ENCODE results near the gene RITA1.
A peak's percentile ranks its signal among the peaks of the same experiment; 100 is the strongest.

RITA1 gene

DNA sequence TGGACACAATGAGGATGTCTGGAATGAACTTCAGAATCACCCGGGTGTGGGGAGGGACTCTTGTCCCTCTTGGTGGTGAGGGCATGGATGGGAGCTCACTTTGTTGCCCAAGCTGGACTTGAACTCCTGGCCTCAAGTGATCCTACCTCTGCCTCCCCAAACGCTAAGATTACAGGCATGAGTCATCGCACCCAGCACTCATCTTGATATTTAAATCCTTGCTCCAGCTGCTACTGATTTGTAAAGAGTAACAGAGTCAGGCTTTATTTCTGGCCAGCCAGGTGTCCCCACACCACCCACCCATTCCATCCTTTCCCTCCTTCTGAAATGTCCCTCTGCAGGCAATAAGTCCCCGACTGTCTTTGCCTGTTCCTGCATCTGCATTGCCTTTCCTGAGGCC, 5.2 kb upstream of the RITA1 start:
- no peak for ATAC-seq

DNA sequence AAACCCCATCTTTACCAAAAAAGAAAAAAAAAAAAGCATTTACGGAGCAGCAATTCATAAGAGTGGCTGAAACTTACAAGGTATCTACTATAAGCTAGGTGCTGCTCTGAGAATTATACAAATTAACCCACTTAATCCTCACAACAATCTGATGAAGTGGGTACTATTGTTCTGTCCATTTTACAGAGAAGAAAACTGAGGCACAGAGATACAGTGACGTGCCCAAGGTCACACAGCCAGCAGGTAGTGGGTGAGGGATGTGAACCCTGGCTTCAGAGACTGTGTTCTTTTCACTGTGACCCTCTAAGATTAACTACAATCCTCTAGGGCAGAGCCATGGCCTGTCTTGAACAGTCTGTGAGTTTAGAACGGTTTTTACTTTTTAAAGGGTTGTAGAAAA, 3.5 kb upstream of the RITA1 start:
- no peak for ATAC-seq

DNA sequence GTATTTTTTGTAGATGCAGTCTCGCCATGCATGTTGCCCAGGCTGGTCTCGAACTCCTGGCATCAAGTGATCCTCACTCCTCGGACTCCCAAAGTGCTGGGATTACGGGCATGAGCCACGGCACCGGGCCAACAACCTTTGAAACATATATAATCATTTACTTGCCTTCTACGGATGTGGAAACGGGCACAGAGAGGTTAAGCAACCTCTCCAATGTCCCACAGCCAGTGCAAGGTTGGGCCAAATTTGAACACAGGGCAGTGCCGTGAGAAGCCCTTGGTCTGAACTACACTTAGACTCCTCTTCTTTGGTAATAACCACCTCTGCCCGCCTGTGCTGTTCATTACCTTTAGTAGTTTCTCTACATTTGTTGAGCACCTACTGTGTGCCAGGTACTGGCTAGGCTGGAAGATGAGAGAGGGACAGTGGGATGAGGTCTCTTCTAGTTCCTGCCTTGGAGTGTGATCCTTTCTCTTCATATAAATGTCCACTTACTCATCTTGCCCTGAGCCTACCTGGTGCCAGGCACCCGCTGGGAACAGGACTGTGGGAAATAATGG, 2.4 kb upstream of the RITA1 start:
- no peak for ATAC-seq

DNA sequence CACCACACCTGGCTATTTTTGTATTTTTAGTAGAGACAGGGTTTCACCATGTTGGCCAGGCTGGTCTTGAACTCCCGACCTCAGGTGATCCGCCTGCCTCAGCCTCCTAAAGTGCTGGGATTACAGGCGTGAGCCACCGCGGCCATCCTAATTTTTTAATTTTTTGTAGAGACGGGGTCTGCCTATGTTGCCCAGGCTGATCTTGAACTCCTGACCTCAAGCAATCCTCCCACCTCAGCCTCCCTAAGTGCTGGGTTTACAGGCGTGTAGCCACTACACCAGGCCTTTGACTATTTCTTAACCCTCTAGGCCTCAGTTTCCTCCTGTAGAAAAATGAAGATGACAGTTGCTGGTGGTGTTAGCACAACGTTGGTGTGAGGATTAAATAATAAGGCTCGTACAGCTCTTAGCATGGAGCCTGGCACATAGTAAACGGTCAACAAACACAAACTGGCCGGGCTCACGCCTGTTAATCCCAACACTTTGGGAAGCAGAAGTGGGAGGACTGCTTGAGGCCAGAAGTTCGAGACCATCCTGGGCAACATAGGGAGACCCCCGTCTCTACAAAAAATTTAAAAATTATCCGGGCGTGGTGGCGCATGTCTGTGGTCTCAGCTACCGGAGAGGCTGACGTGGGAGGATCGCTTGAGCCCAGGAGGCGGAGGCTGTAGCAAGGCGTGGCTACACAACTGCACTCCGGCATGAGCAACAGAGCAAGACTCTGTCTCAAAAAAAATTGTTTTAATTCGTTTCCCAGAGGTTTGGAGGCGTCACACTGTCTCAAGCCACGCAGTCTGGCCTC, 1.2 kb upstream of the RITA1 start:
- ATAC-seq, result peak; percentile 66 to 74

DNA sequence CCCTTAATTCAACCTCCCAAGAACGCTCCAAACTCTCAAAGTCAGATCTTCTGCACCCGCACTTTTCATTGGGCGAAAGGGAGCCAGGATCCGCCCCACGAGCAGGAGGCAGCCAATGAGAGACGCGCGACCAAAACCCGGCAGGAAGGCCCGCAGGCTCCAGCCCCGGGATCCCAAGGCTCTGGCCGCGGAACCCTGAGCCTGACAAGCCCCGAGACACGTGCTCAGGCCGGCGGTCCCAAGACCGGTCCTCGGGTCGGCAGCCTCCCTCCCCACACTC, 681 bp upstream of the RITA1 start:
- peak; percentile 84 to 88 for ATAC-seq

DNA sequence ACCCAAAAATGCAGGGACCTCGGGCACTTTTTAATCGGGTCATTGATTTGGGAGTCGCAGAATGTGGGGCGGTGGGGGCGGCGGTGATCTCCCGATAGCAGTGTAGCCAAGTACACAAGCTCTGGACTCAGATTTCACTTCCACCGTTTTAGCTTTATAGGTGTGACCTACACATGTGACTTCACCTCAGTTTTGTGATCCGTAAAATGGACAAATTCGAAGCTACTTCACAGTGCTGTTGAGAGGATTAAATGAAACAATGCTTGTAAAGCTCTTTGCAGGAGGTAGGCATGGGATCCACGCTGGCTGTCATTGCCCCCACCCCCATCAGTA, 478 bp downstream of the RITA1 start:
- ATAC-seq, result no peak

DNA sequence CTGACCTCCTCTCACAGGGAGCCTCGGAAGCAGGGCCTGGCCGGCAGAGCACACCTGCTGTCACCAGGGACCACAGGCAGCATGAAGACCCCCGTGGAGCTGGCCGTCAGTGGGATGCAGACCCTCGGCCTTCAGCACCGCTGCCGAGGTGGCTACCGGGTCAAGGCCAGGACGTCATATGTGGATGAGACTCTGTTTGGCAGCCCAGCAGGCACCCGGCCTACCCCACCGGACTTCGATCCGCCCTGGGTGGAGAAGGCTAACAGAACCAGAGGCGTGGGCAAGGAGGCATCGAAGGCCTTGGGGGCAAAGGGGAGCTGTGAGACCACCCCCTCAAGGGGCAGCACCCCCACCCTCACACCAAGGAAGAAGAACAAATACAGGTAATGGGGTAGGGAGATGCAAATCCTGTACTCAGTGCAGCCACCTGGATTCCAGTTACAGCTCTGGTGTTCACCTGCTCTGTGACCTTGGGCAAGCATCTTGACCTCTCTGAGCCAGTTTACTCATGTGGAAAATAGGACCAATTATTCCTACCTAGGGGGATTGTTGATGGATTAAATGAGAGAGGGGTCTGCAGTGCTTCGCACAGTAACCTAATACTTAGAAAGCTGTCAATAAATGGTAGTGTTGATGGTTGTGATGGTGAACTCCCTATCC, 1.3 kb downstream of the RITA1 start:
- ATAC-seq, result no peak

DNA sequence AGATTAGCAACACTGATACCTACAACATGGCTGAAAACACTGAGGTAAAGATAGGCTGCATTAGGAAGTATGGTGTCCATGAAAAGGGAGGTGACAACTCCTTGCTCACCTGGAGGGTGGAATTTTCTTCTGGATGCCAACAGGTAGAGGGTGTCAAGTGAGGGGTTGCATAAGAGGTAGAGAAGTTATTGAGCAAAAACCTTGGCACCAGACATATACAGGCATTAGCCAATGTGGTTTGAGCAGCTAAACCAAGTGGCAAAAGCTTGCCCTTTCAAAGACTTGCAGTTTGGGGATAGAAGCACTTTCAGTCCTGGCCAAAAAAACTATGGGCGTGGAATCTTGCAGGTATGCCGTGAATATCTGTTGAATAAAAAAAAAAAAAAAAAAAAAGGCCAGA, 3.8 kb downstream of the RITA1 start:
- no peak for ATAC-seq

DNA sequence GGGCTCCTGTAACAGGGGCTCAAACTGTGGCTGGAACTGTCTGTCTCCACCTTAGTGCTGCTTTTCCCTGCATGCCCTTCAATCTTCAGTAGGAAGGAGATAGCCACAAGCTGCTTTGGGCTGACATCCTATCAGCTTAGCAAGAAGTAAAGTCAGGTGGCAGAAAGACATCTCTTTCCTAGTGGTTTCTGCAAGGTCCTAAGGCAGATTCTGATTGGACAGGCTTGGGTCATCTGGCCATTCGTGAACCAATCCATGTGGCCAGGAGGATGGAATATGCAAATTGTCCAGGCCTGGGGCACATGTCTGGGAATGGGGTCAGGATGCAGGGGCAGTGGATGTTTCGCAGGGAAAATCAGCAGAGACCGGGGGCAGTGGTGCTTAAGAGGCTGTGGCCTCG, 5.2 kb downstream of the RITA1 start:
- ATAC-seq, result no peak

DNA sequence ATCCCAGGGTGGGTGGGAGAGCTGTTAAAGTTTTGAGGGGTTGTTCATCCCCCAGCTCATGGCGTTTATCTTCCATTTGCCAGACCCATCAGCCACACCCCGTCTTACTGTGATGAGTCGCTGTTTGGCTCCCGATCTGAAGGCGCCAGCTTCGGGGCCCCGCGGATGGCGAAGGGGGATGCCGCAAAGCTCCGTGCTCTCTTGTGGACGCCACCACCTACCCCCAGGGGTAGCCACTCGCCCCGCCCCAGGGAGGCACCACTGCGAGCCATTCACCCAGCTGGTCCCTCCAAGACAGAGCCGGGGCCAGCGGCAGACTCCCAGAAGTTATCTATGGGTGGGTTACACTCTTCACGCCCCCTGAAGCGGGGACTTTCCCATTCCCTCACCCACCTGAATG, 5.7 kb downstream of the RITA1 start:
- no peak for ATAC-seq

DNA sequence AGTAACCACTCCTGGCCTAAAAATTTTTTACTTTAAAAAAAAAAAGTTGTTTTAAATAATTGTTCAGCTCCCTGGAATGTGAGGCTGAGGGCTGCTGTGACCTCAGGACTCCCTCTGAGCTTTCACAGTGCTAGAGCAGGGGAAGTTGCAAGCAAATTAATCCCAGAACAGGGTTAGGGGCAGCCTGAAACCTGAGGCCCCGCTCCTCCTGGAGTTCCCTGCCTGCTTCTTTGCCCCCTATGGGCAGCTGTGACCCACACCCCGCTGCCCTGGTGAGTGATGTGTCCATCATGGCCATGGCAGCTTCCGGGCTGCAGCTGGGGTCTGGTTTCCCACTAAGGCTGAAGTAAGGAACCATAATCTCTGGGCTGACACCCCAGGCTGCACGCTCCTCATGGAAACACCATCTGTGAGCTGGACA, 9.5 kb downstream of the RITA1 start:
- no peak for ATAC-seq

DNA sequence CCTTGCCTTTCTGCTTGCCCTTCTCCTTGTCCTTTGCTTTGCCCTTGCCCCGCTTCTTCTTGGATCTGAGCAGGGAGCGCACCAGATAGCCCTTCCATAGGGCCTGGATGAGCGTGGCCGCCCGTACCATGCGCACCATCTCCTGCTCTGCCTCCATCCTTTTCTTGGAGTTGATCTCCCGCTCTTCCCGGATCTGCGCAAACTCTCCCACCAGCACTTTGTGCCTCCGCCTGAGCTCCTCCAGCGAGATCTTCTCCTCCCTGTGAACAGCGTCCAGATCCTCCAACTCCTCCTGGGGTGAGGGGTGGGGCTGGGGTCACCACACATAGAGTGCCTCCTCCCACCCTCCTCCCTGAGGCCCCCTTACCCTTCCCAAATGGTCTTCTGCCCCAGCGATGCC, 10.1 kb downstream of the RITA1 start:
- no peak for ATAC-seq

DNA sequence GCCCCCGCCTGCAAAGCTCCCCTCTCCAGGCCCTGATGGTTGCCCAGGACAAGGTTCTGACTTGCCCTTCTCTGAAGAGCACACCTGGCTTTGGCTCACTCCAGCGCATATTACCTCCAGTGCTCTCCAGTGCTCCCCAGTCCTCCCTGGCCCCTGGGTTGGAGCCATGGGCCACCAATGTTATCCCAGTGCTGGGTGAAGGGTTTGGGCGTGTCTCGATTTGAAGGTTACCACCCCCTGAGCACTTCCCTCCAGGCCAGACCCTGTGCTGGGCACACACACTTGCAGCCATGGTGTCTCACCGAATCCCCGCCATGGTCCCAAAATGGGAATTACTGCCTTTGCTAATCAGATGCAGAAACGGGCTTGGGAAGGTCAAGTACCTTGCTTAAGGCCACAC, 11.1 kb downstream of the RITA1 start:
- ATAC-seq, result no peak

DNA sequence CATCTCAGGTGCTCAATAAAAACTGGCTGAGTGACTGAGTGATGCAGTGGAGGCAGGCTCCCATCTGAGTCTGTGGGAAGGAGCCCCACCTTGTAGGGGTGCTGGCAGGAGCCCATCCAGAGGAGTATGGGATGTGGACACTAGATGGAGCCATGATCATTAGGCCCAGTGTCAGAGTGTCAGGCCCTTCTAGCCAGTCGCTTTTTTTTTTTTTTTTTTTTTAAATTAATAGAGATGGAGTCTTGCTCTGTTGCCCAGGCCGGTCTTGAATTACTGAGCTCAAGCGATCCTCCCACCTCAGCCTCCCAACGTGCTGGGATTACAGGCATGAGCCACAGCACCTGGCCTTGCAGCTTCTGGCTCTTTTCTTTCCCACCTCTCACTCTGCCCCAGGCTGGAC, 11.5 kb downstream of the RITA1 start:
- ATAC-seq, result peak; percentile 92 to 95

DNA sequence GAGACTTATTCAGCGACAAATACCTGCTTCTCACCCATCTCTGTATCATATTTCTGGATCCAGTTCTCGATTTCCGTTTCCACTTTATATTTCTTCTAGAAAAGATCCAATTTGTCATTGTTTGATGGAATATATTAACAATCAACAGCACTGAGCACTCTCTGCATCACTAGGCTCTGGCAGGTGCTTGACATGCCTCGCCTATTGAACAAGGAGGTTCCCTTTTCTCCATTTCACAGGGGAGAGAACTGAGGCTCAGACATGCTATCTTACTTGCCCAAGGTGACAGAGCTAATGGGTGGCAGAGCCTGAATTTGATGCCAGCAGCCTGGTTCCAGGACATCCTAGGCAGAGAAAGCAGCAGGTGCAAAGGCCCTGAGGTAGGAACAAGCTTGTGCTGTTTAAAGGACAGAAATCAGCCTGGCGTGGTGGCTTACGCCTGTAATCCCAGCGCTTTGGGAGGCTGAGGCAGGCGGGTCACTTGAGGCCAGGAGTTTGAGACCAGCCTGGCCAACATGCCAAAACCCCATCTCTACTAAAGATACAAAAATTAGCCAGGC, 12.1 kb downstream of the RITA1 start:
- no peak for ATAC-seq

DNA sequence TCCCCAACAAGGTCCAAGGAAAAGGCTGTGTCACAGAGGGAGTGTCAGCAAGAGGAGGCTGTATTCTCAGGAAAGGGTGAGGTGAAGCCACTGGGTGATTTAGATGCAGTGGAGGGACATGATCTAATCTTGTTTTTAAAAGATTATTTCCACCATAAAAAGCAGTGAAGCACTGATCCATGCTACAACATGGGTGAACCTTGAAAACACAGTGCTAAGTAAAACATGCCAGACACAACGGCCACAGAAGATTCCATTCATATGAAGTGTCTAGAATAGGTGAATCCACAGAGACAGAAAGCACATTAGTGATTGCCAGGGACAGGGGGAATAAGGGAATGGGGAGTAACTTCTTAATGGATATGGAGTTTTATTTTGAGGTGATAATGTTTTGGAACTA, 12.8 kb downstream of the RITA1 start:
- no peak for ATAC-seq

DNA sequence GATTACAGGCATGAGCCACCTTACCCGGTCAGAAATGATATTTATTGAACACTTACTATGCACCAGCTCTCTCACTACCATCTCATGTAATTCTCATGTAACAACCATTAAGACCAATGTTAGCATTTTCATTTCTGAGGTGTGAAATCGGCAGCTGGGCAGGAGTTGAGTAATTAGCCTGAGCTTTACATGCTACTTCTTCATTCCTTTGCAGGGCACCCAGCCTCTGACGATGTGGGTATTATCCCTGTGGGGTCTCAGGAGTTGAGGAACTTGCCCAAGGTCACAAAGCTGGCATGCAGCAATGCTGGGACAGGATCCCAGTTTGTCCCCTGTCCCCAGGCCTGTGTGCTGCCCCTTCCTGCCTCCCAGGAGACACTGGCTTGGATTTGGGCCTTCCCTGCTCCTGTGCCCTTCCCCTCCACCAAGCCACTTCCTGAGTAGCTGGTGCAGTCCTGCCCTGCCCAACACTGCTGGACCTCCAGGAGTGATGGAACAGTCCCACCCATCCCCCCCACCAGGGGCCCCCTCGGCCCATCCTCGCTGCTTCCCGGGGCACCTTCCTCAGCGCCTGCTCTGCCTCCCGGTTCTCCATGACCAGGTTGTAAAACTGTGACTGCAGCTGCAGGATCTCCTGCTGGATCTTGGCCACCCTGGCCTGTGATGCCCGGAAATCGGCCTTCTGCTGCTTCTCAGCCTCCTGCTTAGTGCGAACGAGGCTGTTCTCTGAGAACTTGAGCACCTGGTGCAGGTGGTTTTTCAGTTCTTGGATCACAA, 14.7 kb downstream of the RITA1 start:
- no peak for ATAC-seq

DNA sequence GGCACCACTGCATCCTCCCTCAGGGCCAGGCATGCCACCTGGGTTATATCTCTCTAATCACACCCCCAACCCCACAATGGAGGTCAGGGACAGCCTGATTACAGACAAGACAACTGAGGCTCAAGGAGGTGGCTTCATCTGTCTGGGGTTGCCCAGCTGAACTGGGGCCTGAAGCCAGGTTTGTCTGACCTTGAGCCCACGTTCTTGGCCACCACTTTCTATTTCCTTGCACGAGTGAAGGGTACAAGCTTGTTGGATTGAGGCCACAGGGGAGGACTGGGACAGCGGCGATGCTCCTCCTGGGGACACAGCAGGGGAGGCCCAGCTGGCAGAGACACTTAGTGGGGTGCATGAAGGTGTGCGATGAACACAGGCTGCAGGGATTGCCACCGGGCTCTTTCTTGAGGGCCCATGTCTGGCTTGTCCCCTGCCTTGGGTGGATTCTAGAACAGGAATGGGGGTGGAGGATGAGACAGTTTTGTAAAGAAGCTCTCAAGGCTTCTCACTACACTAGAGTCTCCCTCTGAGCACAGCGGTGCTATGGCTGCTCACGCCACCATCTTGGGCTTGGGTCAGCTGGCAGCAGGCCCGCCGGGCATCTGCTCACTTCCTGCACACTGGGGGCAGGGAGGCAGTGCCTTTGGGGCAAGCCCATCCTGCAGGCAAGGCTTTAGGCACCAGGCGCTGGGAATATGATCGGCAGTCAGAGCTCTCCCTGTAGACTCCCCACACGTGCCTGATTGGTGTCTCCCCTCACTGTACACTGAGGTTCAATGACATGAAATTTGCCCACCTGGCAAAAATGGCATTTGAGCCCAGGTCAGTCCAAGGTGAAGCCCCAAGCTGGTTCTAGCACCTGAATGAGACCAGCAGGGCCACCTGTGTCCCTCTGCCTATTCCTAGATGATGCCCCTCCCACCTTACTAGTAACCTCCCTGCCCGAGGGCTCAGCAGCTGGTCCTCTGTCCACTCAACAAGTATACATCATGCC, 16.0 kb downstream of the RITA1 start:
- ATAC-seq, result no peak

DNA sequence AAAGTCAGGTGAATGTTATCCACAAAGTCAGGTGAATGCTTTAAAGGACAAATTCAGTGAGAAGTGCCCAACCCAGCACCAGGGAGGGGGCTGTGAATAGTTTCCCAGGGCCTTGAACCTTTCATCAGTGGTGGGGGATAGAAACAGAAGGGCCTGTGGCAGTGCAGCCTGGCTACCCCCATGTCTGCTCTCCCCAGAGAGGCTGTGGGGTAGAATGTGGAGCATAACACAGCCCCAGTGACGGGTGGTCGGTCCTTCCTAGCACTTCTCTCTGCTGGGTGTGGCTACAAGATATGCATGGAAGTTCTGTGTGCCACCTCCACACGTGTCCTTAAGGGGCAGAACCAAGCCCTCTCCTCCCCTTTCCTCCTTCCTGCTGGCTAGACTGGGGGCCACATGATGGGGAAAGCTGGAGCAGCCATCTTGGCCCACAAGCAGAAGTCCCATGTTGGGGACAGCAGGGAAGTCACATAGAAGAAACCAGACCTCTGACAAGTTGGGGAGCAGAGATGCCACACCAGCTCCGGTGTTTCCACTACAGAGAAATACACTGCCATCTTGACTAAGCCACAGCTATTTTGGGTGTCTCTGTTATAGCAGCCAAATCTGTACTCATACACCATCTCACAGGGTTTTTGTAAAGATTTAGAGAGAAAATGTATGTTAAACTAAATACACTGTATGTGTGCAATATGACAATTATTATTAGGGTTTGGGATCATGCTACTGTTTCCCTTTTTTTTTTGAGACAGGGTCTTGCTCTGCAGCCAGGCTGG, 17.0 kb downstream of the RITA1 start:
- no peak for ATAC-seq

DNA sequence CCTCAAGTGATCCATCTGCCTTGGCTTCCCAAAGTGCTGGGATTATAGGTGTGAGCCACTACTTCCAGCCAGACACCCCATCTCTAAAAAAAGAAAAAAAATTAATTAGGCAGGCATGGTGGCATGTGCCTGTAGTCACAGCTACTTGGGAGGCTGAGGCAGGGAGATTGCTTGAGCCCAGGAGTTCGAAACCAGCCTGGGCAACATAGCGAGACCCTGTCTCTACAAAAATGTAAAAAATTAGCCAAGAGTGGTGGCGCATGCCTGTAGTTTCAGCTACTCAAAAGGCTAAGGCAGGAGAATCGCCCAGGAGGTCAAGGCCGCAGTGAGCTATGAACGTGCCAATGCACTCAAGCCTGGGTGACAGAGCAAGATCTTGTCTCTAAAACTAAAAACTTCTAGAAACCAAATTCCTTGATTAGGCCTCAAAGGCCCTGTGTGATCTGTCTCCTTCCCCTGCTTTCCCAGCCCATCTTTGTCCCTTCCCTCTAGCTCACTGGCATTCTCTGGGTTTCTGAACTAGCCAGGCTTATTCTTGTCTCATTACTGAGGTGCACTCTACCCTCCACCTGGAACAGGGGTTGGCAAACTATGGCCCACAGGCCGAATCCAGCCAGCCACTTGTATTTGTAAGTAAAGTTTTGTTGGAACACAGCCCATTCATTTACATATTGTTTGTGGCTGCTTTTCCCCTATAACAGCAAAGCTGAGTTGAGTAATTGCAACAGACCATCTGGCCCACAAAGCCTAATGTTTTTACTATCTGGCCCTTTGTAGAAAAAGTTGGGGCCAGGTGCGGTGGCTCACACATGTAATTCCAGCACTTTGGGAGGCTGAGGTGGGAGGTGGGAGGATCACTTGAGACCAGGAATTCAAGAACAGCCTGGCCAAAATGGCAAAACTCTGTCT, 18.6 kb downstream of the RITA1 start:
- no peak for ATAC-seq

Data from activated CD4-positive, CD25-positive, alpha-beta regulatory T cell treated with anti-CD3 and anti-CD28 coated beads, Interleukin-2, amount 50 U/mL, for 24 hours (primary cell).